ENCODE data around the gene AFF3.

DNA sequence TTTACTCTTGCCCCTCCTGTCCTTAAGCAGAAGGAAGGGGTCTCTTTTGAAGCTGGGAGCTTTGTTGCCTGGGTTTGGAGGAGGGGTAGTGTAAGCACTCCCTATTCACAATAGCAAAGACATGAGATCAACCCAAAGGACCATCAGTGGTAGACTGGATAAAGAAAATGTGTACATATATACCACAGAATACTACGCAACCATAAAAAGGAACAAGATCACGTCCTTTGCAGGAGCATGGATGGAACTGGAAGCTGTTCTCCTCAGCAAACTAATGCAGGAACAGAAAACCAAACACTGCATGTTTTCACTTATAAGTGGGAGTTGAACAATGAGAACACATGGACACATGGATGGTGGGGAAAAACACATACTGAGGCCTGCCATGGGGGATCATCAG lies 371.5 kb downstream of the AFF3 start:
- no peak for TF ChIP-seq EZH2 (IDR thresholded peaks at IDR 0.05; ENCODE audit: borderline replicate concordance, low read depth, low read length, severe bottlenecking)
- TF ChIP-seq, protein P1, sequence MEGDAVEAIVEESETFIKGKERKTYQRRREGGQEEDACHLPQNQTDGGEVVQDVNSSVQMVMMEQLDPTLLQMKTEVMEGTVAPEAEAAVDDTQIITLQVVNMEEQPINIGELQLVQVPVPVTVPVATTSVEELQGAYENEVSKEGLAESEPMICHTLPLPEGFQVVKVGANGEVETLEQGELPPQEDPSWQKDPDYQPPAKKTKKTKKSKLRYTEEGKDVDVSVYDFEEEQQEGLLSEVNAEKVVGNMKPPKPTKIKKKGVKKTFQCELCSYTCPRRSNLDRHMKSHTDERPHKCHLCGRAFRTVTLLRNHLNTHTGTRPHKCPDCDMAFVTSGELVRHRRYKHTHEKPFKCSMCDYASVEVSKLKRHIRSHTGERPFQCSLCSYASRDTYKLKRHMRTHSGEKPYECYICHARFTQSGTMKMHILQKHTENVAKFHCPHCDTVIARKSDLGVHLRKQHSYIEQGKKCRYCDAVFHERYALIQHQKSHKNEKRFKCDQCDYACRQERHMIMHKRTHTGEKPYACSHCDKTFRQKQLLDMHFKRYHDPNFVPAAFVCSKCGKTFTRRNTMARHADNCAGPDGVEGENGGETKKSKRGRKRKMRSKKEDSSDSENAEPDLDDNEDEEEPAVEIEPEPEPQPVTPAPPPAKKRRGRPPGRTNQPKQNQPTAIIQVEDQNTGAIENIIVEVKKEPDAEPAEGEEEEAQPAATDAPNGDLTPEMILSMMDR (IDR thresholded peaks at IDR 0.05; ENCODE audit: extremely low read depth in 1 of 2, insufficient read depth in 1 of 2, low read depth in 1 of 2, low read length in 2 of 2): no peak
- TF ChIP-seq POLR2A (IDR thresholded peaks at IDR 0.05; ENCODE audit: low read depth, low read length): no peak
- TF ChIP-seq FOS (IDR thresholded peaks at IDR 0.05; ENCODE audit: borderline replicate concordance, insufficient read depth, low read length): no peak
- TF ChIP-seq, protein P2, sequence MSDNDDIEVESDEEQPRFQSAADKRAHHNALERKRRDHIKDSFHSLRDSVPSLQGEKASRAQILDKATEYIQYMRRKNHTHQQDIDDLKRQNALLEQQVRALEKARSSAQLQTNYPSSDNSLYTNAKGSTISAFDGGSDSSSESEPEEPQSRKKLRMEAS (IDR thresholded peaks at IDR 0.05; ENCODE audit: insufficient read depth, insufficient read length): no peak
- no peak for TF ChIP-seq POLR2AphosphoS5 (IDR thresholded peaks at IDR 0.05; ENCODE audit: insufficient read depth, low read depth, low read length)
